Central memory CD8-positive, alpha-beta T cell (primary cell): Measurements from ENCODE around the gene THBS3.

ENCODE experiments used
- ATAC-seq: fragments of 150-1000 bp; cut with Tn5 transposase; replicated peaks from 2 replicates; pipeline ENCODE4 v1.10.0; 2022; ENCODE audit warnings: mild to moderate bottlenecking, moderate FRiP score, moderate number of reproducible peaks; ENCODE audit not compliant: poor library complexity, severe bottlenecking; ENCODE audit errors: extremely low read depth
- DNase-seq, 2 donors: peaks; one replicate each; pipeline ENCODE4 v3.0.0; 2021; ENCODE audit warnings: low spot score in 2 of 2
- H3K27ac Mint-ChIP-seq: one replicate; pipeline ENCODE4 v1.8.0; 2022; ENCODE audit warnings: low read depth, mild to moderate bottlenecking, moderate library complexity, mixed read lengths
- H3K27me3 Mint-ChIP-seq: one replicate; pipeline ENCODE4 v1.8.0; 2022; ENCODE audit warnings: mixed read lengths
- H3K36me3 Mint-ChIP-seq: one replicate; pipeline ENCODE4 v1.8.0; 2022; ENCODE audit warnings: mild to moderate bottlenecking, moderate library complexity, mixed read lengths; ENCODE audit not compliant: insufficient read depth
- H3K4me1 Mint-ChIP-seq: one replicate; pipeline ENCODE4 v1.8.0; 2022; ENCODE audit warnings: mixed read lengths
- H3K4me3 Mint-ChIP-seq: one replicate; pipeline ENCODE4 v1.8.0; 2022; ENCODE audit warnings: mild to moderate bottlenecking, moderate library complexity, mixed read lengths
- H3K9me3 Mint-ChIP-seq: one replicate; pipeline ENCODE4 v1.8.0; 2022; ENCODE audit warnings: mixed read lengths

THBS3 gene

DNA sequence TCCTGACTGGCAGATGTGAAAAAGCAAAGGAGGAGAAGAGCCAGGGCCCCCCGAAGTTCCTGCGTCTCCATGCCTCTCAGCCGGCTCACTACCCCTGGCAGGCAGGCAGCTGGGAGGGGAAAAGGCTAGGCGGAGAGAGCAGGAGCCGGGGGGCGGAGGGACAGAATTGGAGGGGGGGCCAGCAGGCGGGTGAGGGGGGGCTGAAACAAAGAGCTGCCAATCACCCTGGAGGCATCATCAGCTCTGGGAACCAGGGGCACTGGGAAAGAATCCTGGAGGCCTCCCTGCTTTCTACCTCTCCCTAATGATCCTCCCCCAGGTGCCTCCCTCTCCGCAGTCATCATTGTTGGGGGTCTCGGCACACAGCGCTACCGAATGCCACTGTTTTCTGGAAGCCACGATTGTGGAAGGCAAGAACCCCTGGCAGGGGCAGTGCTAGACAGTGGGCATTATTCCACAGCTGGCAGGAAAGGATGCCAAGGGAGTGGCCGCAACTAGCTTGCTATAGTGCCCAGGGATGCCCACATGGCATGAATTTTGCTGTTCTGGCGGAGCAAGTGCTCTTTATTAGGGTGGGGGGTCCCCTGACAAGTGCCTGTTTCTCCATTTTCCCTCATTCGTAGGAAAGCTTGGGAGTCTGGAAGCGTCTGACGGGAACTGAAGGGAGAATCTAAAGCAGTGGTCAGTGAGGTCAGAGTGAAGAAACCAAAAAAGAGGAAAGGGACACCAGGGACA lies at the start of gene THBS3:
TSS of gene THBS3 (minus strand) at position 92 of the 735 bp plus-strand sequence. CDS start at position 71, 21 bp downstream.
- H3K4me1 Mint-ChIP-seq: peaks cover 20% of the 10 kb centered on the region
- DNase-seq (no peak), ATAC-seq (no peak)
- H3K27me3 Mint-ChIP-seq: no peaks in the 10 kb centered on the region
- H3K36me3 Mint-ChIP-seq: peaks cover 21% of the 10 kb centered on the region
- peak within 1 kb of the TSS; percentile 88 for H3K4me3 Mint-ChIP-seq
- H3K27ac Mint-ChIP-seq: peak within 1 kb of the TSS; percentile 97
- no peaks in the 10 kb centered on the region for H3K9me3 Mint-ChIP-seq

- no peaks in the 10 kb centered on the region for H3K27me3 Mint-ChIP-seq
- H3K4me3 Mint-ChIP-seq: peak overlapping the region; percentile 80
- peaks cover 50% of the 10 kb centered on the region for H3K4me1 Mint-ChIP-seq
- H3K36me3 Mint-ChIP-seq: peaks cover 27% of the 10 kb centered on the region
- H3K27ac Mint-ChIP-seq: peak overlapping the region; percentile 35
- no peak for DNase-seq
- no peaks in the 10 kb centered on the region for H3K9me3 Mint-ChIP-seq
- no peak for ATAC-seq
Measured at GRCh38 chr1:155256058-155256852, 48.6 kb upstream of the THBS3 start.

DNA sequence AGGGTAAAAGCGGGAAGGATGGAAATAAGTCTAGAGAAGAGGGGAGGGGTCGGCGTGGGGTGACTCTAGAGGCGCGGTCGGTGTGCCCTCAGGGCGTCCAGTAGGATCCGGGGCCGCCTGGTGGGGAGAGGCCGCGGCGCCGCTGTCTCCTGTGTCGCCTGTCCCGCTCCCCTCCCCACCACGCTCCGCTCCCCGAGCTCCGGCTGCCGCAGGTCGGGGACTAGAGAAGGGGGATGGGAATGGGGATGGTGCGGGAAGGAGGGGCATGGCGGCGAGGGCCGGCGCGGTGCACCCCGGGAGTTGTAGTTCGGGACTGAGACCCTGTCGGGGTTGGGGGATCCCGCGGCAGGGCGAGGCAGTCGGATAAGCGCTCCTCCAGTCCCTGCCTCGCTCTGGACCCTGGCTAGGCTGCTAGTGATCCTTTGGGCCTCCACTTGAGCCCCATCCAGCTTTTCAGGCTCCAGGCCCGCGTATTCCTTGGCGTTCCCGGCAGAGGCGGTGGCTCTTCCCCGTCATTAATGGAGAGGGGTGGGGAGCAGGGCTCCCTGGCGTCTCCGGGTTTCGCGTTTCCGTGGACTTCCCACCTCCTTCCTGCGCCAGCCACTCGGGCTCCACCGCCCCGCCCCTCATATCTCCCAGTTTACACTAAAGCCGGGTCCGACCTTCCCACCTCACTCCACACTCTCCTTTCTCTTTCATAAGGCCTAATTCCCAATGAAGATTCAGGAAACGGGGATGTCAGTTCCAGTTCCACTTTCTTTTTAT lies 47.7 kb upstream of the THBS3 start, which contains the start of gene ENTREP3:
TSS of gene ENTREP3 (minus strand) at position 241 of the 765 bp plus-strand sequence. CDS start 606 bp downstream, outside the sequence.
- H3K9me3 Mint-ChIP-seq: no peaks in the 10 kb centered on the region
- ATAC-seq (peak; percentile 56), DNase-seq (peak; percentile 31 to 42)
- peak within 1 kb of the TSS; percentile 80 for H3K4me3 Mint-ChIP-seq
- peaks cover 46% of the 10 kb centered on the region for H3K4me1 Mint-ChIP-seq
- peaks cover 29% of the 10 kb centered on the region for H3K36me3 Mint-ChIP-seq
- peak within 1 kb of the TSS; percentile 35 for H3K27ac Mint-ChIP-seq
- no peaks in the 10 kb centered on the region for H3K27me3 Mint-ChIP-seq

DNA sequence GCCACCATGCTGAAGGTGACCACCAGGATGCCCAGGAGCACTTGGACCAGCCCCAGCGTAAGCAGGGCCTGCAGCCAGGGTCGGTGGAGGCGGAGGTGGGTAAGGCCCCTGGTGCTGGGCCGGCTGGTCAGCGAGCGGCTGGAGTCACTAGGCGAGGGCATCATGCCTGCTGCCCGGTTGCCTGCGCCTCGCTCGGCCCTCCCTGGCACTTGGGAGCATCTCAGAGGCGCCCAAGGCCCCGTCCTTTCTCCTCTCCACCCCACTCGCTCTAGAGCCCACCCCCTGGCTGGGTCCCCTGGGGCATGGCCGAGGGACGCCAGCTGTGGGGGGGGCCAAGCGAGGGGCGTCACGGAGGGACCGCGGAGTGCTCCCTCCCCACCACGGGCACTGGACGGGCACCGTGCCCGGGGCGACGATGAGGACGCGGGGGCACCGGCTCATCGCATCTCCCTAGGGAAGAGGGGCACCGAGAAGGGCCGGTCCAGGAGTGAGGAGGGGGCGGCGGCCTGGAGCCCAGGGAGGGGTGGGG lies 47.1 kb upstream of the THBS3 start:
- no peak for DNase-seq
- peaks cover 41% of the 10 kb centered on the region for H3K4me1 Mint-ChIP-seq
- no peak for ATAC-seq
- no peaks in the 10 kb centered on the region for H3K9me3 Mint-ChIP-seq
- peak overlapping the region; percentile 80 for H3K4me3 Mint-ChIP-seq
- no peaks in the 10 kb centered on the region for H3K27me3 Mint-ChIP-seq
- peak overlapping the region; percentile 35 for H3K27ac Mint-ChIP-seq
- peaks cover 27% of the 10 kb centered on the region for H3K36me3 Mint-ChIP-seq

DNA sequence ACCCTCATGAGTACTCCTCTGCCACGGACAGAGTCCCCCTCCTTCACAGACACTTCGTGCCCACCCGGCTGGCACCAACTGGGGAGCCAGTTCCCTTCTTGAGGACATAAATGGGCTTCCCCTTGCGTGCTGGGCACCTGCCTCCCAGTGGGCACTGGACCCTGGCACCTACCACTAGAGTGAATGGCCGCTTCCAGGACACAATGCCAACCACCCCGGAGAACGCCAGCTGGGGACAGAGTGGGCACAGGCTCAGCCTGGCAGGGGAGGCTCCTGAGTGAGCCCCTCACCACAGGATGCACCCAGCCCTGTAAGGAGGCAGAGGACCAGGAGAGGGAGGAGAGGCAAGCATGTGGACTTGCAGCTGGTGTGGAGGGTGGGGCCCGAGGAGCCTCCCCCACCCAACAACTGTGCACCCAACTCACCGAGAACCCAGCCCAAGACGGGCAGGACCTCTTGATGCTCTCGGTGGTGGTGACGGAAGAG lies 46.6 kb upstream of the THBS3 start:
- H3K27me3 Mint-ChIP-seq: no peaks in the 10 kb centered on the region
- DNase-seq (no peak), ATAC-seq (no peak)
- H3K9me3 Mint-ChIP-seq: no peaks in the 10 kb centered on the region
- peaks cover 24% of the 10 kb centered on the region for H3K36me3 Mint-ChIP-seq
- peak overlapping the region; percentile 19 for H3K27ac Mint-ChIP-seq
- peaks cover 41% of the 10 kb centered on the region for H3K4me1 Mint-ChIP-seq
- H3K4me3 Mint-ChIP-seq: peak overlapping the region; percentile 80

GRCh38 chr1:155253797-155254196 lies 46.1 kb upstream of the THBS3 start:
- H3K27ac Mint-ChIP-seq: no peak overlapping the region

GRCh38 chr1:155253208-155253607 lies 45.5 kb upstream of the THBS3 start:
- DNase-seq (no peak), ATAC-seq (no peak)
- H3K27ac Mint-ChIP-seq: no peak overlapping the region
- H3K9me3 Mint-ChIP-seq: no peaks in the 10 kb centered on the region
- peaks cover 15% of the 10 kb centered on the region for H3K36me3 Mint-ChIP-seq
- H3K4me1 Mint-ChIP-seq: peaks cover 41% of the 10 kb centered on the region
- H3K4me3 Mint-ChIP-seq: peak overlapping the region; percentile 80
- H3K27me3 Mint-ChIP-seq: no peaks in the 10 kb centered on the region

More at GRCh38 chr1:155253797-155254196, 46.1 kb upstream of the THBS3 start:
- no peaks in the 10 kb centered on the region for H3K9me3 Mint-ChIP-seq
- DNase-seq: no peak
- H3K36me3 Mint-ChIP-seq: peaks cover 20% of the 10 kb centered on the region
- H3K27me3 Mint-ChIP-seq: no peaks in the 10 kb centered on the region
- ATAC-seq: no peak
- H3K4me1 Mint-ChIP-seq: peaks cover 41% of the 10 kb centered on the region
- peak overlapping the region; percentile 80 for H3K4me3 Mint-ChIP-seq

DNA sequence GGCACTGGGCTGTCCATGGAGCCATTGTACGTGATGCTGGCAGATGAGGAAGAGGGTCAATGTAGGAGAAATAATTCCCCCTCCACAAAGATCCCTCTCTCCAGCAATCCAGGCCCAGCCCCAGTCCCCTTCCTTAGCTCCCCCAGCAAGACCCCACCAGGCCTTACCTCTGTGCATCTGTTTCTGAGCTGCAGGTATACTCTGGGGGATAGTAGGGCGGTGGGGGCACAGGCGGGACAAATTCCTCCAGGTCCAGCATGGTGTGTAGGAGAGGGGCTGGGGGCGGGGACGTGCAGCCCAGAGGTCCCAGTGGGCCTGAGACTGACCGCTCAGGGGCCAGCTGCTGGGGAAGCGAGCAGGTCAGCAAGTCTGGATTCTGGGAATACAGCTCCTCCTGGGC lies 43.9 kb upstream of the THBS3 start:
- no peak for DNase-seq
- ATAC-seq: no peak
- Mint-ChIP-seq H3K4me3 (no peak overlapping the region), H3K27ac (no peak overlapping the region), H3K36me3 (peaks cover 8% of the 10 kb centered on the region), H3K27me3 (no peaks in the 10 kb centered on the region), H3K4me1 (peaks cover 31% of the 10 kb centered on the region), H3K9me3 (no peaks in the 10 kb centered on the region)

- no peak overlapping the region for H3K27ac Mint-ChIP-seq
- H3K4me1 Mint-ChIP-seq: peaks cover 23% of the 10 kb centered on the region
- H3K4me3 Mint-ChIP-seq: peak overlapping the region; percentile 72
- ATAC-seq (peak; percentile 98), DNase-seq (peak; percentile 92 to 97)
- H3K36me3 Mint-ChIP-seq: peaks cover 11% of the 10 kb centered on the region
- no peaks in the 10 kb centered on the region for H3K27me3 Mint-ChIP-seq
- no peaks in the 10 kb centered on the region for H3K9me3 Mint-ChIP-seq
Measured at GRCh38 chr1:155250633-155251449, 43.1 kb upstream of the THBS3 start.

DNA sequence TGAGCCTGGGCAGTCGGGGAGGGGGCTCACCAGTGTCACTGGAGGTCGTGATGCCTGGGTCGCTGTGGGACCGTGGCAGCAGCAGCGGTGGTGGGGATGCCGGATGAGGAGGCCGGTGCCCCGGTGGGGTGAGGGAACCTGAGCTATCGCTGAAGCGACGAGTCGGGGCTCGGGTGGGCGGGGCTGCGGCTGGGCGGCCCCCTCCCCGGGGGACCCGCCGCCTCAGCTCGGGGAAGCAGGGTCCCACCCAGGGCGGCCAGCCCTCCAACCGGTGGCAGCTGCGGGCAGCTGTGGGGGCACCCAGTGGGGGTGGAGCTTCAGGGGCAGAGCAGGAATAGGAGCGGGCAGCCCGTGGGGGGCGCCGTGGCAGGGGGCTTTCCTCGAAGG lies 42.5 kb upstream of the THBS3 start:
- no peak for DNase-seq
- Mint-ChIP-seq H3K27ac (no peak overlapping the region), H3K4me3 (peak overlapping the region; percentile 72), H3K27me3 (no peaks in the 10 kb centered on the region), H3K4me1 (peaks cover 19% of the 10 kb centered on the region), H3K36me3 (peaks cover 14% of the 10 kb centered on the region), H3K9me3 (no peaks in the 10 kb centered on the region)
- ATAC-seq: no peak

GRCh38 chr1:155247667-155248553 lies 40.2 kb upstream of the THBS3 start:
- H3K36me3 Mint-ChIP-seq: peaks cover 23% of the 10 kb centered on the region
- H3K4me3 Mint-ChIP-seq: no peak overlapping the region
- no peak overlapping the region for H3K27ac Mint-ChIP-seq
- peaks cover 17% of the 10 kb centered on the region for H3K4me1 Mint-ChIP-seq
- H3K9me3 Mint-ChIP-seq: peaks cover 6% of the 10 kb centered on the region
- H3K27me3 Mint-ChIP-seq: peaks cover 10% of the 10 kb centered on the region
- DNase-seq: no peak
- ATAC-seq: no peak
